ENCODE data around the gene TANC1.
"Not testable (repeated sequence)": the region's sequence is repeated elsewhere in the genome, so short reads cannot be mapped to it uniquely, and the experiment has no call there.

The TANC1 gene

GRCh38 chr2:159029936-159030335 lies 61.5 kb downstream of the TANC1 start:
- DNase-seq (ENCODE audit: low read depth in 2 of 2): no peak

- DNase-seq (ENCODE audit: low read depth in 2 of 2): no peak
These were observed 62.4 kb downstream of the TANC1 start for GRCh38 chr2:159030674-159031380.

GRCh38 chr2:159032146-159032545 lies 63.7 kb downstream of the TANC1 start:
- DNase-seq (ENCODE audit: low read depth in 2 of 2): no peak

- no peak for DNase-seq (ENCODE audit: low read depth in 2 of 2)
These were observed 64.1 kb downstream of the TANC1 start for GRCh38 chr2:159032580-159032979.

- DNase-seq (ENCODE audit: low read depth in 2 of 2): no peak
These were observed 66.3 kb downstream of the TANC1 start for GRCh38 chr2:159034713-159035112.

GRCh38 chr2:159035790-159036411 lies 67.5 kb downstream of the TANC1 start:
- no peak for DNase-seq (ENCODE audit: low read depth in 2 of 2)

- DNase-seq (ENCODE audit: low read depth in 2 of 2): not testable (repeated sequence)
These were observed 68.0 kb downstream of the TANC1 start for GRCh38 chr2:159036461-159036860.

GRCh38 chr2:159041328-159041727 lies 72.9 kb downstream of the TANC1 start:
- not testable (repeated sequence) for DNase-seq (ENCODE audit: low read depth in 2 of 2)

- DNase-seq (ENCODE audit: low read depth in 2 of 2): no peak
These were observed 73.8 kb downstream of the TANC1 start for GRCh38 chr2:159042115-159042850.

- no peak for DNase-seq (ENCODE audit: low read depth in 2 of 2)
These were observed 75.3 kb downstream of the TANC1 start for GRCh38 chr2:159043710-159044109.

- no peak for DNase-seq (ENCODE audit: low read depth in 2 of 2)
These were observed 76.4 kb downstream of the TANC1 start for GRCh38 chr2:159044804-159045286.

GRCh38 chr2:159045545-159046454 lies 77.4 kb downstream of the TANC1 start:
- DNase-seq (ENCODE audit: low read depth in 2 of 2): no peak

GRCh38 chr2:159046966-159047365 lies 78.5 kb downstream of the TANC1 start:
- no peak for DNase-seq (ENCODE audit: low read depth in 2 of 2)

- no peak for DNase-seq (ENCODE audit: low read depth in 2 of 2)
These were observed 82.0 kb downstream of the TANC1 start for GRCh38 chr2:159050426-159050825.

- no peak for DNase-seq (ENCODE audit: low read depth in 2 of 2)
These were observed 82.7 kb downstream of the TANC1 start for GRCh38 chr2:159051133-159051532.

GRCh38 chr2:159051661-159052060 lies 83.2 kb downstream of the TANC1 start:
- no peak for DNase-seq (ENCODE audit: low read depth in 2 of 2)

- no peak for DNase-seq (ENCODE audit: low read depth in 2 of 2)
These were observed 83.7 kb downstream of the TANC1 start for GRCh38 chr2:159052157-159052601.

- no peak for DNase-seq (ENCODE audit: low read depth in 2 of 2)
These were observed 85.0 kb downstream of the TANC1 start for GRCh38 chr2:159053161-159054031.

GRCh38 chr2:159054032-159054334 lies 85.5 kb downstream of the TANC1 start:
- no peak for DNase-seq (ENCODE audit: low read depth in 2 of 2)

GRCh38 chr2:159054985-159055384 lies 86.5 kb downstream of the TANC1 start:
- DNase-seq (ENCODE audit: low read depth in 2 of 2): no peak

GRCh38 chr2:159060518-159060917 lies 92.1 kb downstream of the TANC1 start:
- no peak for DNase-seq (ENCODE audit: low read depth in 2 of 2)
